K562 treated with DMSO at 1 percent for 48 hours (cell line): ENCODE results near the gene ALDH5A1. TPM values are rescaled to one million over a fixed set of nuclear protein-coding genes. Genes with fewer than 3 reads are reported as not detected.

Experiments
- total RNA-seq: library from RNA; unstranded; fragments of 300-600 nt; gene quantifications from 2 replicates; pipeline ENCODE4 v1.2.3, GENCODE V29; 2022; ENCODE audit warnings: low replicate concordance; ENCODE audit errors: extremely low read depth

ALDH5A1 gene
- total RNA-seq: not detected in 2 replicates

DNA sequence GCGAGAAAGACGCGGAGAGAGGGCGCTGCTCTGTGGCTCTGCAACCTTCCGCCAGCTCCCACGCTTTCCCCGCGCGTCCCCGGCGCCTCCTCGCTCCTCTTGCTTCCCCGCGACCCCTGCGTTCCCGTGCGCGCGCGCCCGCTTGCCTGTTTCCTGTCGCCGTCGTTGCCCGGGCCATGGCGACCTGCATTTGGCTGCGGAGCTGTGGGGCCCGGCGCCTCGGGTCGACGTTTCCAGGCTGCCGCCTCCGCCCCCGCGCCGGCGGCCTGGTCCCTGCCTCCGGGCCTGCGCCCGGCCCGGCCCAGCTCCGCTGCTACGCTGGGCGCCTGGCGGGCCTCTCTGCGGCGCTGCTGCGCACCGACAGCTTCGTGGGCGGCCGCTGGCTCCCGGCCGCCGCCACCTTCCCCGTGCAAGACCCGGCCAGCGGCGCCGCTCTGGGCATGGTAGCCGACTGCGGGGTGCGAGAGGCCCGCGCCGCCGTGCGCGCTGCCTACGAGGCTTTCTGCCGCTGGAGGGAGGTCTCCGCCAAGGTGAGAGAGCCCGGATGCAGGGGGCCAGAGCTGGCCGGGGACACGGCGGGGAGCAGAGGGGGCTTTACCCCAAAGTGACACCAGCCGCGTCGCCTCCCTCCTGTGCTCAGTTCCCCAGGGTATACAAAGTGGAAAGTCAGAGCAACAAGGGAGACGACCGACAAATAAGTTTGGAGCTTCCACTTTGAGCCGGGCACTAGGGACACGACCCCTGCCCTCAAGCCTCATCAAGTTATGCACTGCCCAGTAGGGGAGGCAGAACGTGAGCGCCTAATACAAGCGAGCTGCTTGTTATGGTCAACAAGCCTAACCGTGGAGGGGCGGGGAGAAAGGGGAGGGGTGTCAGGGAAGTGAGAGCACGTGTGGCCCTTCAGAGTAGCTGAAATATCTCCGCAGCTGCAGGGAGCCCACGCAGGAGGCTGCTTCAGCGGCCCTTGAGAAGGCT lies at the start of gene ALDH5A1:
Gene ALDH5A1 (plus strand): TSS at position 149 of the 975 bp plus-strand sequence. CDS start 28 bp downstream, at position 177.

DNA sequence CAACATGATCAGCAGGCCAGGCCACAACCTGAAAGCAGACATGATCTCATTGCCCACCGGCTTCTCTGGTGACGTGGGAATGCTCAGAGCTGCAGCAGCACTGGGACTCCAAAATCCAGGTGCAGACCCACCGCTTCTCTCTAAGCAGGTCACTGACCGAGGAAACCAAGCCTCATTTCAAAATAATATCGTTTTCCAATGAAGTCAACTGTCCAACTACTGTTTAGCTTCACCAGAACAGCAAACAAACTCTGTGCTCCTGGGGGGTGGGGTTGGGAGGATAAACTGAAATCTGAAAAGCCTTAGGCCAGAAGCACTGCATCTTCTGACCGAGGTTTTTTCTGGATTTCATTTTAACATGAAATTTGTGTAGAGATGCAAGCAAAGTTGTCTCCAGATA lies 5.3 kb upstream of the ALDH5A1 start, which contains the start of gene GPLD1:
Gene GPLD1 (minus strand): TSS at position 109 of the 400 bp plus-strand sequence. CDS start 67 bp downstream, at position 42.

Other genes starting within 250 kb of the ALDH5A1 start
- not detected in 2 replicates for gene DCDC2, start 136.9 kb upstream of the ALDH5A1 start, total RNA-seq
- not detected in 2 replicates for gene MRS2, start 92.0 kb upstream of the ALDH5A1 start, total RNA-seq
- not detected in 2 replicates for gene GPLD1, start 5.4 kb upstream of the ALDH5A1 start, total RNA-seq
- not detected in 2 replicates for gene KIAA0319, start 151.2 kb downstream of the ALDH5A1 start, total RNA-seq
- not detected in 2 replicates for gene TDP2, start 171.9 kb downstream of the ALDH5A1 start, total RNA-seq
- not detected in 2 replicates for gene ACOT13, start 172.1 kb downstream of the ALDH5A1 start, total RNA-seq
- gene C6orf62, start 224.2 kb downstream of the ALDH5A1 start, total RNA-seq: 116 TPM in 1 of 2 replicates, not detected in the other